Activated T-helper 2 cell treated with anti-CD3 and anti-CD28 coated beads, Interferon-gamma antibody, Interleukin-2, Interleukin-4, amounts not matched to agents 10 μg/mL and 5 μg/mL and 100 μg/mL, durations not matched to agents 14 hours and 24 hours and 36 hours (primary cell): ENCODE measurements around the gene PHACTR4. TPM values are rescaled to one million over a fixed set of nuclear protein-coding genes. Genes with fewer than 3 reads are reported as not detected.
"Not testable (repeated sequence)": the region's sequence is repeated elsewhere in the genome, so short reads cannot be mapped to it uniquely, and the experiment has no call there.

Experiments
- DNase-seq: peaks from one replicate; pipeline ENCODE4 v3.0.0; 2021; ENCODE audit warnings: low spot score
- H3K27ac Mint-ChIP-seq: one replicate; pipeline ENCODE4 v1.8.0; 2021; ENCODE audit warnings: mixed read lengths
- H3K27me3 Mint-ChIP-seq: one replicate; pipeline ENCODE4 v1.8.0; 2021; ENCODE audit warnings: low read depth, mixed read lengths
- H3K36me3 Mint-ChIP-seq: one replicate; pipeline ENCODE4 v1.8.0; 2021; ENCODE audit warnings: low read depth, mixed read lengths
- H3K4me1 Mint-ChIP-seq: one replicate; pipeline ENCODE4 v1.8.0; 2021; ENCODE audit warnings: low read depth, mixed read lengths
- H3K4me3 Mint-ChIP-seq: one replicate; pipeline ENCODE4 v1.8.0; 2021; ENCODE audit warnings: low read depth, mild to moderate bottlenecking, moderate library complexity, mixed read lengths
- H3K9me3 Mint-ChIP-seq: one replicate; pipeline ENCODE4 v1.8.0; 2021; ENCODE audit warnings: mixed read lengths
- intact Hi-C: fragments of 100-400 bp; cut with micrococcal nuclease; formaldehyde crosslinking; loops from one replicate; pipeline ENCODE4 v1.15.1; 2023
- total RNA-seq: library from RNA; stranded (reverse); gene quantifications from 2 replicates; pipeline ENCODE4 v1.2.3, GENCODE V29; 2022

The PHACTR4 gene
- total RNA-seq, 1 donor from 2014 or later = 32.1 TPM

GRCh38 chr1:28512058-28512611, 142.6 kb downstream of the PHACTR4 start:
- H3K27ac Mint-ChIP-seq = peak overlapping the region; percentile 78
- no peak for DNase-seq
- intact Hi-C loops = no loop called here
- peaks cover 77% of the 10 kb centered on the region for H3K36me3 Mint-ChIP-seq
- H3K4me3 Mint-ChIP-seq = peak overlapping the region; percentile 63
- H3K27me3 Mint-ChIP-seq = no peaks in the 10 kb centered on the region
- H3K9me3 Mint-ChIP-seq = no peaks in the 10 kb centered on the region
- H3K4me1 Mint-ChIP-seq = peaks cover 42% of the 10 kb centered on the region

- DNase-seq, H3K9me3 Mint-ChIP-seq, H3K4me3 Mint-ChIP-seq, intact Hi-C loops, H3K27me3 Mint-ChIP-seq: not testable (repeated sequence)
- Mint-ChIP-seq H3K4me1 (peaks cover 48% of the 10 kb centered on the region), H3K27ac (peak overlapping the region; percentile 65), H3K36me3 (peaks cover 58% of the 10 kb centered on the region)
Observed at GRCh38 chr1:28514445-28514933, 144.9 kb downstream of the PHACTR4 start.

- DNase-seq = no peak
- H3K9me3 Mint-ChIP-seq = no peaks in the 10 kb centered on the region
- H3K4me3 Mint-ChIP-seq = peak overlapping the region; percentile 22
- intact Hi-C loops = loop anchor here (2.0 to 5.0 kb wide), 2 partner anchors 86 to 220 kb away; partner anchors contain the start of gene YTHDF2
- peaks cover 36% of the 10 kb centered on the region for H3K4me1 Mint-ChIP-seq
- H3K27ac Mint-ChIP-seq = peak overlapping the region; percentile 88
- peaks cover 53% of the 10 kb centered on the region for H3K36me3 Mint-ChIP-seq
- no peaks in the 10 kb centered on the region for H3K27me3 Mint-ChIP-seq
Observed at GRCh38 chr1:28516518-28516956, 147.0 kb downstream of the PHACTR4 start.

- H3K36me3 Mint-ChIP-seq = peaks cover 51% of the 10 kb centered on the region
- H3K4me3 Mint-ChIP-seq = peak overlapping the region; percentile 86
- no peak for DNase-seq
- H3K27ac Mint-ChIP-seq = peak overlapping the region; percentile 88
- no peaks in the 10 kb centered on the region for H3K9me3 Mint-ChIP-seq
- no peaks in the 10 kb centered on the region for H3K27me3 Mint-ChIP-seq
- intact Hi-C loops = loop anchor here (2.0 to 5.0 kb wide), 2 partner anchors 85 to 219 kb away; partner anchors contain the start of gene YTHDF2
- peaks cover 38% of the 10 kb centered on the region for H3K4me1 Mint-ChIP-seq
Observed at GRCh38 chr1:28517649-28517999, 148.1 kb downstream of the PHACTR4 start.

- peak overlapping the region; percentile 89 for H3K4me3 Mint-ChIP-seq
- peak; percentile 84 for DNase-seq
- peaks cover 49% of the 10 kb centered on the region for H3K36me3 Mint-ChIP-seq
- no peaks in the 10 kb centered on the region for H3K9me3 Mint-ChIP-seq
- H3K27me3 Mint-ChIP-seq = no peaks in the 10 kb centered on the region
- H3K27ac Mint-ChIP-seq = peak overlapping the region; percentile 93
- H3K4me1 Mint-ChIP-seq = peaks cover 36% of the 10 kb centered on the region
- intact Hi-C loops = loop anchor here (1.0 to 5.0 kb wide), 5 partner anchors 34 to 359 kb away; partner anchors contain the start of genes RNU11 and YTHDF2
Observed at GRCh38 chr1:28518000-28518744, 148.6 kb downstream of the PHACTR4 start.

- peak; percentile 45 for DNase-seq
- peaks cover 48% of the 10 kb centered on the region for H3K36me3 Mint-ChIP-seq
- intact Hi-C loops = loop anchor here (1.0 to 5.0 kb wide), 4 partner anchors 33 to 358 kb away; partner anchors contain the start of gene RNU11
Observed at GRCh38 chr1:28518745-28519341, 149.3 kb downstream of the PHACTR4 start.

GRCh38 chr1:28519946-28520725, 150.6 kb downstream of the PHACTR4 start:
- DNase-seq = no peak
- Mint-ChIP-seq H3K4me3 (peak overlapping the region; percentile 41), H3K4me1 (peaks cover 37% of the 10 kb centered on the region), H3K27ac (peak overlapping the region; percentile 21), H3K36me3 (peaks cover 53% of the 10 kb centered on the region), H3K9me3 (no peaks in the 10 kb centered on the region), H3K27me3 (no peaks in the 10 kb centered on the region)
- intact Hi-C loops = loop anchor here (2.0 to 5.0 kb wide), 3 partner anchors 82 to 357 kb away; partner anchors contain the start of gene RNU11

More at GRCh38 chr1:28518745-28519341, 149.3 kb downstream of the PHACTR4 start:
- peaks cover 38% of the 10 kb centered on the region for H3K4me1 Mint-ChIP-seq
- no peaks in the 10 kb centered on the region for H3K9me3 Mint-ChIP-seq
- H3K27ac Mint-ChIP-seq = peak overlapping the region; percentile 93
- H3K4me3 Mint-ChIP-seq = peak overlapping the region; percentile 89
- H3K27me3 Mint-ChIP-seq = no peaks in the 10 kb centered on the region

GRCh38 chr1:28520796-28521195, 151.3 kb downstream of the PHACTR4 start:
- peaks cover 37% of the 10 kb centered on the region for H3K4me1 Mint-ChIP-seq
- H3K4me3 Mint-ChIP-seq, DNase-seq, H3K27ac Mint-ChIP-seq, intact Hi-C loops, H3K27me3 Mint-ChIP-seq, H3K9me3 Mint-ChIP-seq: not testable (repeated sequence)
- peaks cover 57% of the 10 kb centered on the region for H3K36me3 Mint-ChIP-seq

GRCh38 chr1:28521502-28522164, 152.1 kb downstream of the PHACTR4 start:
- intact Hi-C loops = no loop called here
- H3K27me3 Mint-ChIP-seq = no peaks in the 10 kb centered on the region
- peaks cover 35% of the 10 kb centered on the region for H3K4me1 Mint-ChIP-seq
- peak overlapping the region; percentile 24 for H3K4me3 Mint-ChIP-seq
- no peaks in the 10 kb centered on the region for H3K9me3 Mint-ChIP-seq
- no peak for DNase-seq
- H3K36me3 Mint-ChIP-seq = peaks cover 59% of the 10 kb centered on the region
- H3K27ac Mint-ChIP-seq = peak overlapping the region; percentile 26

GRCh38 chr1:28522537-28522936, 153.0 kb downstream of the PHACTR4 start:
- H3K4me3 Mint-ChIP-seq, intact Hi-C loops, H3K27ac Mint-ChIP-seq, DNase-seq, H3K27me3 Mint-ChIP-seq, H3K9me3 Mint-ChIP-seq: not testable (repeated sequence)
- H3K4me1 Mint-ChIP-seq = peaks cover 28% of the 10 kb centered on the region
- peaks cover 58% of the 10 kb centered on the region for H3K36me3 Mint-ChIP-seq

- H3K9me3 Mint-ChIP-seq, intact Hi-C loops, H3K27me3 Mint-ChIP-seq, DNase-seq, H3K27ac Mint-ChIP-seq, H3K4me3 Mint-ChIP-seq: not testable (repeated sequence)
- Mint-ChIP-seq H3K36me3 (peaks cover 57% of the 10 kb centered on the region), H3K4me1 (peaks cover 16% of the 10 kb centered on the region)
Observed at GRCh38 chr1:28525002-28525642, 155.6 kb downstream of the PHACTR4 start.
